Sigmoid colon (tissue), 7 donors: ENCODE data around the gene TNFRSF18. TPM values are rescaled to one million over a fixed set of nuclear protein-coding genes. Genes with fewer than 3 reads are reported as not detected.

Experiments
- DNase-seq: peaks from one replicate; pipeline ENCODE4 v3.0.0-alpha.2; 2019
- H3K27ac ChIP-seq, 4 donors: fragments of 200-600 bp; sonication (generic); one replicate each; pipeline ENCODE4 v1.5.1; 2016 to 2019; ENCODE audit warnings: mild to moderate bottlenecking in 1 of 4
- H3K27me3 ChIP-seq, 3 donors: fragments of 200-600 bp; sonication (generic); one replicate each; pipeline ENCODE4 v1.5.1; 2019; ENCODE audit warnings: mild to moderate bottlenecking in 1 of 3
- H3K36me3 ChIP-seq, 4 donors: fragments of 200-600 bp; sonication (generic); one replicate each; pipeline ENCODE4 v1.5.1; 2016 to 2019
- H3K4me1 ChIP-seq, 4 donors: fragments of 200-600 bp; sonication (generic); one replicate each; pipeline ENCODE4 v1.5.1; 2017 to 2019
- H3K4me3 ChIP-seq, 4 donors: fragments of 200-600 bp; sonication (generic); one replicate each; pipeline ENCODE4 v1.5.1; 2017 to 2019; ENCODE audit warnings: mild to moderate bottlenecking in 2 of 4, moderate library complexity in 1 of 4
- H3K9me3 ChIP-seq, 4 donors: fragments of 200-600 bp in 3 of 4; sonication (generic) in 3 of 4; one replicate each; pipeline versions ENCODE4 v1.5.1 to v1.6.1; 2013 to 2019
- EP300 ChIP-seq, 4 donors: sonication (generic); formaldehyde crosslinking; IDR thresholded peaks; one replicate each; pipeline ENCODE4 v1.6.1; 2017; ENCODE audit warnings: antibody characterized with exemption in 4 of 4
- POLR2A ChIP-seq, 2 donors: fragments of 450-650 bp; IDR thresholded peaks; one replicate each; pipeline ENCODE4 v1.6.1; 2016; ENCODE audit warnings: antibody characterized with exemption in 2 of 2, mild to moderate bottlenecking in 2 of 2, moderate library complexity in 2 of 2
- POLR2AphosphoS5 ChIP-seq, 4 donors: sonication (generic); formaldehyde crosslinking; IDR thresholded peaks; one replicate each; pipeline ENCODE4 v1.6.1; 2017; ENCODE audit warnings: antibody characterized with exemption in 4 of 4
- WGBS, 2 donors: extraction: QIAGEN DNeasy Blood & Tissue Kit; methylation state at CpG; one replicate each; pipeline ENCODE4 v1.1.7; 2013; 5-methylcytosine and 5-hydroxymethylcytosine counted together
- intact Hi-C: fragments of 100-400 bp; cut with DNase I; formaldehyde crosslinking; loops from one replicate; pipeline ENCODE4 v1.15.1; 2023
- polyA plus RNA-seq, 3 donors: library from polyadenylated mRNA; stranded (reverse); fragments of 200-250 nt; gene quantifications; one replicate each; pipeline ENCODE4 v1.2.3, GENCODE V29; 2013
- total RNA-seq, 4 donors: library from RNA; depleted of rRNA; stranded (reverse); fragments of >200 nt; gene quantifications; one replicate each; pipeline ENCODE4 v1.1.0, GENCODE V29; 2016
- TF ChIP-seq, protein P1 (sequence below), 4 experiments: fragments of 450-650 bp in 3 of 4; fragments of 200-600 bp in 1 of 4; IDR thresholded peaks; one replicate each; pipeline ENCODE4 v1.5.1; 2016 to 2019; ENCODE audit warnings: antibody characterized with exemption in 4 of 4, mild to moderate bottlenecking in 3 of 4, moderate library complexity in 2 of 4
- donor health status: healthy with polysubstance abuse.
- donor health status: Bipolar disorder and iron deficiency.
- donor health status: healthy.

TNFRSF18 gene
- total and polyA plus RNA-seq, 7 donors = 0.71 to 3.9 (median 1.2) TPM; not detected in 4

DNA sequence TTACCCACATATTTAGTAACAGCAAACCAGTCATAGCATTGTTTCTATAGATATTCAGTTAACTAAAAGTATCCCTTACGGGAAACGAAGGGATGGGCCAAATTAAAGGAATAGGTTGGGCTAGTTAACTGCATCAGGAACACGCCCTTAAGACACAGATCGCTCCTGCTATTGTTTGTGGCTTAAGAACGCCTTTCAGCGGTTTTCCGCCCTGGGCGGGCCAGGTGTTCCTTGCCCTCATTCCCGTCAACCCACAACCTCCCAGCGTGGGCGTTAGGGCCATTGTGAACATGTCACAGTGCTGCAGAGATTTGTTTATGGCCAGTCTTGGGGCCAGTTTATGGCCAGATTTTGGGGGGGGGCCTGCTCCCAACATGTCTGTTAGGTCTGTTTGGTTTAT is 14.7 kb downstream of the TNFRSF18 start:
- Histone ChIP-seq H3K27me3 (no peaks in the 10 kb centered on the region), H3K27ac (no peak overlapping the region), H3K4me3 (no peak overlapping the region), H3K4me1 (no peaks in the 10 kb centered on the region), H3K36me3 (no peaks in the 10 kb centered on the region), H3K9me3 (peaks cover 0 to 6% (median 4%) of the 10 kb centered on the region in 4 donors)
- intact Hi-C loops = no loop called here
- TF ChIP-seq POLR2A (IDR thresholded peaks at IDR 0.05) (no peak), EP300 (IDR thresholded peaks at IDR 0.05) (no peak), POLR2AphosphoS5 (IDR thresholded peaks at IDR 0.05) (no peak)
- TF ChIP-seq, protein P1, sequence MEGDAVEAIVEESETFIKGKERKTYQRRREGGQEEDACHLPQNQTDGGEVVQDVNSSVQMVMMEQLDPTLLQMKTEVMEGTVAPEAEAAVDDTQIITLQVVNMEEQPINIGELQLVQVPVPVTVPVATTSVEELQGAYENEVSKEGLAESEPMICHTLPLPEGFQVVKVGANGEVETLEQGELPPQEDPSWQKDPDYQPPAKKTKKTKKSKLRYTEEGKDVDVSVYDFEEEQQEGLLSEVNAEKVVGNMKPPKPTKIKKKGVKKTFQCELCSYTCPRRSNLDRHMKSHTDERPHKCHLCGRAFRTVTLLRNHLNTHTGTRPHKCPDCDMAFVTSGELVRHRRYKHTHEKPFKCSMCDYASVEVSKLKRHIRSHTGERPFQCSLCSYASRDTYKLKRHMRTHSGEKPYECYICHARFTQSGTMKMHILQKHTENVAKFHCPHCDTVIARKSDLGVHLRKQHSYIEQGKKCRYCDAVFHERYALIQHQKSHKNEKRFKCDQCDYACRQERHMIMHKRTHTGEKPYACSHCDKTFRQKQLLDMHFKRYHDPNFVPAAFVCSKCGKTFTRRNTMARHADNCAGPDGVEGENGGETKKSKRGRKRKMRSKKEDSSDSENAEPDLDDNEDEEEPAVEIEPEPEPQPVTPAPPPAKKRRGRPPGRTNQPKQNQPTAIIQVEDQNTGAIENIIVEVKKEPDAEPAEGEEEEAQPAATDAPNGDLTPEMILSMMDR (IDR thresholded peaks at IDR 0.05) = no peak
- DNase-seq = no peak
- 82 to 85% methylated on average over 11 of the region's 11 CpGs for WGBS, 2 donors

DNA sequence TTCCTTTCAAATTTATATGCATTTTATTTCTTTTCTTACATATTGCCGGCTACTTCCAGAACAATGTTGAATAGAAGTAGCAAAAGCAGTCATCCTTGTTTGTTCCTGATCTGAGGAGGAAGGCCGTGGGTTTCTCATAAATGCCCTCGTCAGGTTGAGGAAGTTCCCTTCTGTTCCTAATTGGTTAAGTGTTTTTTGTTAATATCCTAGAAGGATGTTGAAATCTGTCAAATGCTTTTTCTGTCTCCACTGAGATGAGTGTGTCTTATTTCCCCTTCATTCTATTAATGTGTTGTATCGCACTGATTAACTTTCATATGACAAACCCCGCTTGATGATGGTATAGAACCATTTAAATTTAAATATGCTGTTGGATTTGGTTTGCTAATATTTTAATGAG is 17.3 kb downstream of the TNFRSF18 start:
- no peak for DNase-seq
- no peaks in the 10 kb centered on the region for H3K36me3 ChIP-seq
- WGBS, 2 donors = 68 to 70% methylated on average over 5 of the region's 5 CpGs
- intact Hi-C loops = no loop called here
- no peaks in the 10 kb centered on the region for H3K27me3 ChIP-seq
- TF ChIP-seq, protein P1 (IDR thresholded peaks at IDR 0.05) = no peak
- no peak for TF ChIP-seq POLR2AphosphoS5 (IDR thresholded peaks at IDR 0.05)
- no peak for TF ChIP-seq EP300 (IDR thresholded peaks at IDR 0.05)
- H3K4me1 ChIP-seq = no peaks in the 10 kb centered on the region
- no peak overlapping the region for H3K27ac ChIP-seq
- no peaks in the 10 kb centered on the region for H3K9me3 ChIP-seq
- no peak overlapping the region for H3K4me3 ChIP-seq

DNA sequence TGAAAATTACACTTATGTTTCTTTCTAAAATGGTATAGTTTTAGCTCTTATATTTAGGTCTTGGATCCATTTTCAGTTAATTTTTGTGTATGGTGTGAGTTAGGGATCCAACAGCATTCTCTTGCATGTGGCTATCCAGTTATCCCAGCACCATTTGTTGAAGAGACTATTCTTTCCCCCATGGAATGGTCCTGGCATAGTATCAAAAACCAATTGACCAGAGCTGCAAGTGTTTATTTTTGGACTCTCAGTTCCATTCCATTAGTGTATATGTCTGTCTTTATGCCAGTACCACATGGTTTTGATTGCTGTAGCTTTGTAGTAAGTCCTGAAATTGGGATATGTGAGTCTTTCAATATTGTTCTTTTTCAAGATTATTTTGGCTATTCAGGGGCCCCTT is 18.5 kb downstream of the TNFRSF18 start:
- TF ChIP-seq, protein P1 (IDR thresholded peaks at IDR 0.05) = no peak
- TF ChIP-seq POLR2A (IDR thresholded peaks at IDR 0.05) = no peak
- no peak for TF ChIP-seq POLR2AphosphoS5 (IDR thresholded peaks at IDR 0.05)
- TF ChIP-seq EP300 (IDR thresholded peaks at IDR 0.05) = no peak
- DNase-seq = no peak
- no peak overlapping the region for H3K4me3 ChIP-seq
- H3K27ac ChIP-seq = no peak overlapping the region
- no peaks in the 10 kb centered on the region for H3K4me1 ChIP-seq
- H3K36me3 ChIP-seq = no peaks in the 10 kb centered on the region
- no peaks in the 10 kb centered on the region for H3K27me3 ChIP-seq
- intact Hi-C loops = no loop called here
- H3K9me3 ChIP-seq = no peaks in the 10 kb centered on the region

DNA sequence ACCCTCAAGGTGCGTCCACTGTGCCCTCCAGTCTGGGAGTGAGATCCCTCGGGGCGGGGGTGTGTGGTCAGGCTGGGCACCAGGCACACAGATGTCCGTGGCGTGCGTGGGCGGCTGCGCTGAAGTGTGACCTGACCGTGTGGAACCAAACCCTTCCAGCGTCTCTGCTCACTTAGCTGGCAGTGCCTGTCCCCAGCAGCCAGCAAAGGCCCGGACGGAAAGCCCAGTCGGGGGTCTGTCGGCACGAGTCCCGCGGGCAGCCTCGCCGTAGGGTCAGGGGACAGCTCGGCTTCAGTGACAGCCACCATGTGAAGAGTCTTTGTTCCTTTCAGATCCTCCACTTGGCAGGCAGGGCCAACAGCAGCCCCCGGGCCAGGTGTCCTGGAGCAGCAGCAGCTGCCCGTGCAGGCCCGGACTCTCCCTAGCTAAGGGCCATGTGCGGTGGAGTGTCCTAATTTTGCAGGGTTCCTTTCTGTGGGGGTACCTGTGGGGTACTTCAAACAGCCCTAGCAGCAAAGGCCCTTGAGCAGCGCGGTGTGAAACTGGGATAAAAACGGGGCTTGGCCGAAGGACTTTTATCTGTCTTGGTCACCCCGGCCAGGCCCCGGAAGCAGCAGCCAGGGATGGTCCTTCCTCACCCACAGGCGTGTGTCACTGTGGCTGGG is 21.2 kb downstream of the TNFRSF18 start:
- no peak for DNase-seq
- 85 to 92% methylated on average over 31 of the region's 31 CpGs for WGBS, 2 donors
- intact Hi-C loops = no loop called here
- Histone ChIP-seq H3K9me3 (no peaks in the 10 kb centered on the region), H3K27me3 (peaks cover 0 to 9% (median 5%) of the 10 kb centered on the region in 3 donors), H3K4me1 (no peaks in the 10 kb centered on the region), H3K36me3 (no peaks in the 10 kb centered on the region), H3K4me3 (no peak overlapping the region), H3K27ac (no peak overlapping the region)
- TF ChIP-seq POLR2AphosphoS5 (IDR thresholded peaks at IDR 0.05) = no peak
- no peak for TF ChIP-seq EP300 (IDR thresholded peaks at IDR 0.05)
- TF ChIP-seq POLR2A (IDR thresholded peaks at IDR 0.05) = no peak
- TF ChIP-seq, protein P1 (IDR thresholded peaks at IDR 0.05) = no peak
